NCI-H748 treated with DMSO at 0.1 percent for 48 hours (cell line): ENCODE results near the gene MAGI1.
A peak's percentile ranks its signal among the peaks of the same experiment; 100 is the strongest.
"Not testable (repeated sequence)": the region's sequence is repeated elsewhere in the genome, so short reads cannot be mapped to it uniquely, and the experiment has no call there.

Source experiments
- DNase-seq: peaks from one replicate; lab custom pipeline; 2025; lab: John Stamatoyannopoulos, UW

The MAGI1 gene

DNA sequence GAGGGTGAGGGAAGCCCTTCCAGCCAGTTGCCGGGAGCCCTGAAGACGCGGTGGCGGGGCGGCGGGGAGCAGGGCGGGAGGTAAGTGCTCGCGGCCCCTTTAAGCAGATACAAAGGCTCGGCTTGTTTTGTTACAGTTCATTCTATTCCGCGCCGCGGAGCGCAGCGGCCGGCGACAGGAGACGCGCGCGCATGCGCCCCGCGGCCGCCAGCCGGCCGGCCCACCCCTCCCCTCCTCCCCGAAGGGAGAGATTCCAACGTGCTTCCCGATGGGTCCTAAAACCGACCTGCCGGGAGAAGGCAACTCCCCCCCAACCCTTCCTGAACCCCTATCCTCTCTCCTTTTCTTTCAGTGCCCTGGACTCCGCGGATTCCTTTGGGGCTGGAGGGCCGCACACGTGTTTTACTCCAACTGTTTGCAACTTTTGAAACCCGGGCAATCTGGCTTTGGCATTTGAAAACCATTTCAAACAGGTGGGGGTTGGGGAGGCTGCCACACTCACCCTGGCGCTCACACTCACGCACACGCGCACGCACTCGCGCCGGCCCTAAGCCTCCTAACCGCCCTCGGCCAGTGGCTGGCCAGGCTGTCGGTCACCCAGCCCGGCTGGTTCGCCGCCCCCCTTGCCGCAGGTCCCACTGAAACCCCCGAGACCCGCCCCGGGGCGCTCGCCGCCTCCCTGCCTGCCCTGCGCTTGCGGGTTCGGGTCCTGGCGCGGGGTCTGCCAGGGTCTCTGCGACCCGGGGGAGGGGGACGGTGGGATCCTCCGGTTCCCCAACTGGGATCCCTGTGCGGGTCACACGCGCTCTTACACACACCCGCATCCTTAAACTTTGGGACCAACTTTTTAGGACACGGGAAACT, at the start of gene MAGI1:
MAGI1 (minus strand) TSS at position 193 of the 864 bp plus-strand sequence. CDS start 610 bp downstream, outside the sequence.
- peak; percentile 62 for DNase-seq

DNA sequence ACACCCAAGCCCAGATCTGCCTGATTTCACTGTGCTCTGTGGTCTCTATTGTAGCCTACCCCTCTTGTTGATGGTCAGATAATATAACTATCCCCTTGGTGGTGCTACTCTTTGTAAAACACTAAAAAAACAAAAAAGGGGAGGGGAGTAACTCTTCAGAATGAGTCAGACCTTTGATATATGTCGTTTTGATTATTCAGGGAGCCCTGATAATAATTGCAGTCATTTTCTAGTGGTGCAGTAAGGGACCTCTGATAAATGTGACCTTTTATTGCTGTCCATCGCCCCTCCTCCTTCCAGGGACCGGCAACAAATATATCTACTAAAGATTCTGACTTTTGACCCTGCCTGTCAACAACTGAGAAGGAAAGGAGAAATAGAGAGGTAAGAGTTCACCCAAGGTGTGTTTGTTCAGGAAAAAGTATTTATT, 45.1 kb upstream of the MAGI1 start:
- DNase-seq, result no peak

DNA sequence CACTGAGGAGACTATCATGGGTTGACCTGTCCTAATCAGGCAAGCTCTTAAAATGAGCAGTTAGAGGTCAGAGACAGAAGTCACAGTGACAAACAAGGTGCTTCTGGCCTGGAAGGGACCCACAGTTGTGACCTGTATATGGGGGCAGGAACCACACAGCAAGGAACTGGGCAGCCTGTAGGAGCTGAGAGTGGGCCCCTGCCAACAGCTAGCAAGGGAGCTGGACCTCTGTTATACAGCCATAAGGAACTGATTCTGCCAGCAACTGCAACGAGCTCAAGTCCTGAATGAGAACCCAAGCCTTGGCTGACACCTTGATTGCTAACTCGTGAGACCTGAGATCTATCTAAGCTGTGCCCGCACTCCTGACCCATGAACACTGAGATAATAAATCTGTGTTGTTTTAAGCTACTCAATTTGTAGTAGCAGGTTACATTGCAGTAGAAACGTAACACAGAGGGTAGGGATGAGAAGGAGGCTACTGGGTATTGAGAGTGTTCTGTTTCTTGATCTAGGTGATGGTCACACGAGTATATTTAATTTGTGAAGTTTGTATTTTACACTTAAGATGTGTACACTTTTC, 44.5 kb upstream of the MAGI1 start:
- no peak for DNase-seq

DNA sequence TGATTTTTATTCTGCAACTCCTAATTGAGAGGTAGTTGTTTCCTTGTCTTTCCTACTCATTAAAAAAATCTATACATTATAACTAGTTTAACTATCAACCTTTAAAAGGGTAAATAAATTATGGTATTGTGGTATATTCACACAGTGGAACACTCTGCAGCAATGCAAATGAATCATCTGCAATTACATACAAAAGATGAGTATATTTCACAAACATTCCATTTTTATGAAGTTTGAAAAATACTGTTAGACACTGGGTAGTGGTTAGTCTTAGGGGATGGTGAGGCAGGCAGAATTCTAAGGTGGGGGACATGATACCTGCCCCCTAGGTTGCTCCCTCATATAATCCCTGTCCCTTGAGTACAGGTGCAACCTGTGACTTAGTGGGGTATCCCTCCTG, 44.0 kb upstream of the MAGI1 start:
- no peak for DNase-seq

DNA sequence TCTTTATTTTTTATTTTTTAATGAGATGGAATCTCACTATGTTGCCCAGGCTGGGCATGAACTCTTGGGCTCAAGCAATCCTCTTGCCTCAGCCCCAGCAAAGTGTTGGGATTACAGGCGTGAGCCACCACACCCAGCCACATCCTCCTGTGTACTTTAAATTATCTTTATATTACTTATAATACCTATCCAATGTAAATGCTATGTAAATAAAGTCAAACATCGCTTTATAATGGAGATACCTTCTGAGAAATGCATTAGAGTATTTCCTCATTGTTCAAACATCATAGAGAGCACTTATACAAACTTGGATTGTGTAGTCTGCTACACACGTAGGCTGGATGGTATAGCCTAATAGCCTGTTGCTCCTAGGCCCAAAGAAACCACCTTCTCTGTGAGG, 41.4 kb upstream of the MAGI1 start:
- DNase-seq, result no peak

DNA sequence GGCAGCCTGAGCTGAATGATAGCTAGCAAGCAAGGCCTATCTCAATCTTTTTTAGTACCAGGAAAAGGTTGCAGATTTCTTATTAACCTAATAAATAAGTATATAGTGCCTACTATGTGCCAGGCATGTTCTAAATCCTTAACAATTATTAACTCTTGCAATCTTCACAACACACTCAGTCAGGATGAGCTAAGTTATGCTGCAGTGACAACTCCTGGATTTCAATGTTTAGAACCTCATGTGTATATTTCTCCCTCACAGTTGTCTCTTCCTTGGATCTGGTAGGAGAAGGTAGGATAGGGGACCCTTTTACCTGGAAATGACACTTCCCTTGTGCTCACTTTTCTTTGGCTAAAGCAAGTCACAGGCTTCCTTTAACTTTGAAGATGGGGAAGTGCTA, 39.3 kb upstream of the MAGI1 start:
- no peak for DNase-seq

DNA sequence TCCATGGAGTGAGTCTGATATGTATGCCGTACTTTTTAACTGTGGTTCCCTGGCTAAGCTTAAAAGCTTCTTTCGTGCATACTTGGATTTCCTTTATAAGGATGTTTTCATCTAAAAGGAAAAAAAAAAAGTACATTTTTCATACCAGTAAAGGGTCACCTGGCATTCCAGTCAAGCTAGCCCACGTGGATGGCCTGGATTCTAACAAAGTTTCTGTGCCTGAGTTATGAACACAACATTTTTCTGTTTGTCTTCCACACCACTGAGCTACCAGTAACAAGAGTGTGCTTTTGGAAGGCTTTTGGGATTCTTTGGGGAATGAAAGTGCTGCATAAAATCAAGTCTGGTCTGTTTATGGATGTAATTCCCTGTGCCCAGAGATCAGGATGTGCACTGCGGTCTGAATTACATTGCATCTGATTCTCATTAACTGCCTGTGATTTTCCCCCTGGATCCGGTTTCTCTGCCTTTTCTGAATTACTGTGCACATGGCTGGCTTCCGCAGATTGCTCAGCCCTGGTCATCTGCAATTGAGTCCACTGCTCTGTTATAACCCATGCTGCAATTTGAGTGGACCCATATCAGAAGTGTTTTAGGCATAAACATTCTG, 38.2 kb upstream of the MAGI1 start:
- no peak for DNase-seq

DNA sequence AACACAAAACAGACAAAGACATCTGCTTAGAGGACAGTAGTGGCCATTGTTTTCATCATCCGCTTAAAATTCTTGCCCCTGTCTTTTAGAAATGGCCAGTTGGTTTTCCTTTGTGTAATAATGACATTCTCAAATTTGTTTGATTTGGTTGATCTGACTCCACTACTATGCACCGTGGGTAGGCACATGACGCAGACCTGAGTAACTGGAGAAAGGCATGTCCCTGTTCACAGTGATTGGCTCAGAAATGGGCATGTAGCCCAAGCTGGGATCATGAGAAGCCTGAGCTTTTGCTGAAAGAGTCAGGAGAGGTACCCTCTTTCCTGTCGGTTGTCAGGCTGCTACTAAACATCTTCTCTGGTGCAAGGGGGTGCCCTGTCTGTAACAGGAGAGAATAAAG, 36.6 kb upstream of the MAGI1 start:
- no peak for DNase-seq

DNA sequence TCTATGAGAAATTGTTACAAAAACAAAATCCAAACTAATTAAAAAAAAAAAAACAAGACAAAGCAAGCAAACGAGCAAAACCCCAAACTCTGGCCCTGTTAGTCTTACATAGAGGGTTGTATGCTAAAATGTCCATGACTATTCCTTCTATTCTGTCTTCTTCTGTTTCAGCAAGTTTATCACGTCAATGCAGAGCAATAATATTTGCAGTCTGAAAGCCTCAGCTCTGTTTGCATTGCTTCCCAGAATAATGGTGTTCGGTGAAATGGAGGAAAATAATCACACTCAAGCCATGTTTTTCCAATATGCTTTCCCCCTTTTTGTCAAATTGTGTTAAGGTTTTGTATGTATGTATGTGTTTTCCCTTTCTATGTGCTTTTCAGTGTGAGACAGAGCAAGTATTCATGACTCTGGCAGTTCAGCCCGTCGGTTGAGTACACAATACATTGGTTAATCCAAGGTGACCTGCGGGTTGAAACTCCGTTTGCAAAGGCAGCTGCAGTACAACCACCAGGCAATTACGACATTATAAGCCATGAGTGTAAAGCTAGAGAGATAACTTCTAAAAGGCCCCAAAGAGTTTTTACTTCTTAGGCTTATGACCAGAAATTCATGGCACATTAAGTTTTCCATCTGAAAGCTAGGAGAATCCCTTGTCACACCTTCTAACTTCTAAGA, 34.9 kb upstream of the MAGI1 start:
- DNase-seq, result no peak

DNA sequence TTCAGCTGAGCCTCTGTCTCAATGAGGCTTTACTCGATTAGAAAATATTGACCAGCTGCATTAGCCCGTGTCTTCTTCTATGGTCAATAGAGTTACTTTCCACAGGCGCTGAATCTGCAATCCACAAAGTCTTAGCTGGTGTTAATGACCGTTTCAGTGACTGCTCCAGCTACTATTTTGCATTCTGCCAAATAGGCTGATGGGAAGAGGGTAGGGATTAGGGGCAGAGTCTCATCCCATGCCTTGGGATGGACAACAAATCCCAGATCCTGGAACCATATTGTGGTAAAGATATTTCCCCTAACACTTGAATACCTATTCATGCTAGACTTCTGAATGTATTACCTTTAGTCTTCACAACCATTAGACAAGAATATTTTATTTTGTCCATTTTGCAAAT, 29.5 kb upstream of the MAGI1 start:
- no peak for DNase-seq

DNA sequence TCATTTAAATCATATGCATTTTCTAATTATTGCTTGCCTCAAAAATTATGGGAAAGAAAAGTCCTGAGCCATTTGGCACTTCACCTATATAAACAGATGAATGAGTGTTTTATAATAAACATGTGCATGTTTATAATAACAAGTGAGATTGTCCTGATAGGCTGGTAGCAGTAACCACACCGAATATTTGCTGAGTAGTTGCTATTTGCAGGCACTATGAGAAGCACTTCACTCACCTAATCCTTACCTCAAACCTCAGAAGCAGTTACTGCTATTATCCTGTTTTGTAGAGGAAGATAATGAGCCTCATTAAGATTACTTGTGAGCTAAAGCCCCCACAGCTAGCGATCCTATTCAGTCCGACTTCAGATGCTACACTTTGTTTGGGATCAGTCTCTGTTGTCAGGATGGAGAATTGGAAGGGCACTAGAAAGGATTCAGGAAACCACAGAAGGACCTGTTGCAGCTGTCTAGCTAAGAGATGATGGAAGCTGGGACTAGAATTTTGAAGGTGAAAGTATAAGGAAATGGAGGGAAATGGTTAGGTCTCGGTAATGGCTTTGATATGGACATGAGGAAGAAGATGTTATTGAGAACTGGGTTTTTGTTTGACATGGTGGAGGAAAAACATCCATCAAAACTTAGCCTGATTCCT, 28.4 kb upstream of the MAGI1 start:
- DNase-seq, result no peak

DNA sequence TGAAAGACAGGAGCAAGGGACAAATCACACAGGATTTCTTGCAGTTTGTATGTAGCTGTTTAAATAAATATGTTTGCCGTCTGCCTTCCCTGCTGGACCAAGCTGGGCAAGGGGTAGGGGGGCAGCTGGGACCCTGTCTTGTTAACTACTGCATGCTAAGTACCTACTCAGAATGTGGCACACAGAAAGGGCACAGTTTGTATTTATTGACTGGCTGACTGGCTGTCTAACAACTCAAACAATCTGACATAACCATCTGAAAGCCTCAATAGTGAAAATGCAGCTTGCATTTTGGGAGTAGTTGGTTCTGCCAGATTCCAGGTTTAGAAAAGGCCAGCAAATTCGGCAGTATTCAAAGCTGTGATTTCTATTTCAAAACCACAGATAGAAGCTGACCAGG, 16.6 kb upstream of the MAGI1 start:
- DNase-seq, result no peak

DNA sequence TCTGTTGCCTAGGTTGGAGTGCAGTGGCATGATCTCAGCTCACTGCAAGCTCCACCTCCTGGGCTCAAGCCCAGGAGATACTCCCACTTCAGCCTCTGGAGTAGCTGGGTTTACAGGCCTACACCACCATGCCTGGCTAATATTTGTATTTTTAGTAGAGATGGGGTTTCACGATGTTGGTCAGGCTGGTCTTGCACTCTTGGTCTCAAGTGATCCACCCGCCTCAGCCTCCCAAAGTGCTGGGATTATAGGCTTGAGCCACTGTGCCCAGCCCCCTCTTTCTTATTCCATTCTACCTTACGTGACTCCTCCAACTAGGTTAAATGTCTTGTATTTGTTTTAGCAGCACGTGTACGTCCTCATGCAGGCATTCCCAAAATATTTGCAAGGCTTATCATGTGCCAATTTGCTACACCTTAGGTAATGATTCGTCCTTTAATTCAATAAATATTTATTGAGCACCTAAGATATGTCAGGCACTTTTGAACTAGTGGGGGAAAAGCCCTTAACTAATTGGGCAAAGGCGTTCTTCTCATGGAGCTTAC, 14.9 kb upstream of the MAGI1 start:
- no peak for DNase-seq

DNA sequence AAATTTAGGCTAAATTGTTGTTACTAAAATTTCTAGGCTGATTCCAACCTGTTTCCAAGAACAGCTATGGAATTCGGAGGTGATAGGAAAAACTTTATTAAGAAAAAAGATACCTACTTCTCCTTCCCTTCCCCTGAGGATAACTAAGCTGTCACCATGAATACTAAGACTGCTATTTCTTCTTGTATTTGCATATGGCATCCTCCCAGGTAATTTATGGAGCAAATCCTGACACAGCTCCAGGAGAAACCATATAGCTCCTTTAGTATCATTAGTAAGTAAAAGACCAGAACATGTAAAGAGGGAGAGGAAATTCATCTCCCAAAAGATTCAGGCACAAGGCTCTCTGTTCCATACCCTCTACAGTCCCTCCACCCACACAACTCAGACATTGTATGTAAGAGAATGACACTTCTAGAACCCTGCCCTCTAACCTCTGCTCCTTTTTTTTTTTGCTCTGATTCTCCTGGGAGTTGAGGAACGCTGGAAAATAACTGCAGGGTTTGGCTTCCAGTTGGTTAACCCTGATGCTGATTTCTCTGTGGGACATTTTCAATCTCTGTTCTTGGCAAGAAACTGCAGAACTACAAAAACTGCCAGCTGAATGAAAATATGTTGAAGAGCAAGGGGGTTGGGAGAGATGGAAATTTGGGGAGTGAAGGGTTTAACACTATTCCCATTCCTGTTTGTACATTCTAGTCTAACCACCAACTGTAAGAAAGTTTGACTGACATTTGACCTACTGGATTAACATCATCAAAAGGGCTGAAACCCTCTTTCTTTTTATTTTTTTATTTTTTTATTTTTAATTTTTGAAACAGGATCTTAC, 14.2 kb upstream of the MAGI1 start:
- DNase-seq, result no peak

DNA sequence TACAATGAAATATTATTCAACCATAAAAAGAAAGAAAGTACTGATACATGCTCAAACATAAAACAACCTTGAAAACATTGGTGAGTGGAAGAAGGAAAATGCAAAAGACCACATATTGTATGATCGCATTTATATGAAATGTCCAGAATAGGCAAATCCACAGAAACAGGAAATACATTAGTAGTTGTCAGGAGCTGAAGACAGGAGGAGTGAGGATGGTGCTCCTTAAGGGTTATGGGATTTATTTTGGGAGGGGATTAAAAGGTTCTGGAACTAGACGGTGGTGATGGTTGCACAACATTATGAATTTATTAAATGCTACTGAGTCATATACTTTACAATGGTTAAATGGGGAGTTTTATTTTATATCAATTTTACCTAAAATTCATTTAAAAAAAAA, 12.1 kb upstream of the MAGI1 start:
- DNase-seq, result no peak

DNA sequence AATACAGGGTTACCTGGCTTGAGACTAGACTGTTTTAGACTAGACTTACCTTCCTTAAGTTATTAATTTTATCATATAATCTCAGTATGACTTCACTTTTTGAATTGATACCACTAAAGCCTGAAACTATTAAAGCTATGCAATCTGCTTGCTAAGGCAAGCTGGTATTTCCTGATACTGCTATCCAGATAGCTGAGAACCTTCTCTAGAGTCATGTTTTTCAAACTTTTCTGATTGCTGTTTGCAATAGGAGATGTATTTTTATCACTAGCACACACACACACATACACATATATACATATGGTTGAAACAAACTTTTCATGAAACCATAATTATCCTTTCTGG, 9.3 kb upstream of the MAGI1 start:
- no peak for DNase-seq

DNA sequence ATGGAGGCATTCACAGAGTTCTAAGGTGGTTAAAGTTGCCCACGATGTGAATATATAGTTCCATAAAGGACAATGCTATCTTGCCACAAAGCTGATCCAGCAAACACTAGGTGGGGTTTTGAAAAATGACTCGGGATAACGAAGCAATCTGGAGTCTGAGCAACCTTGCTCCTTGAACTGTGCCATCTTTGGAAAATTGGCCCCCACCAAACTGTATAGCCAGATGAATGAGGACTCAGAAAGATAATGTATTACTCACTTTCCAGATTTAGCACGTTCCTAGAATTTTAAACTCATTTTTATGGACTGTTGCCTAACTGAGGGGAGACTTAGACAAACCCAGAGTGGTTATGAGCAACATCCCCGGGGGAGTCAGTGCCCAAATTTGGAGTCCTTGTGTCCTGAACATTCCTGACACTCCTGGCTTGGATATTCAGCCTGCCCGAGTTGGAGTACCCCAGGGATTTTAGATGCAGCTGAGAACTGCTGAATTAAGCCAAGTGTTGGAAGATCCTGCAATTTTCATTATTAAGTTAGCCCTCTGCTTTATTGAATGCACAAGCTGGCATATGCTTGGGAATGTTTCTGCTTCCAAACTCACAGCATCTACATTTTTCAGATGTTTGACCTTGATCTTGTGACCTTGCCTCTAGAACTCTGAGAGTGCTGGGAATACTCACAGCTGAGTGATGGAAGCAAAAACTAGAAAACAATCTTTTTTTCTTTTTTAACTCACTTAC, 8.8 kb upstream of the MAGI1 start:
- DNase-seq, result no peak

DNA sequence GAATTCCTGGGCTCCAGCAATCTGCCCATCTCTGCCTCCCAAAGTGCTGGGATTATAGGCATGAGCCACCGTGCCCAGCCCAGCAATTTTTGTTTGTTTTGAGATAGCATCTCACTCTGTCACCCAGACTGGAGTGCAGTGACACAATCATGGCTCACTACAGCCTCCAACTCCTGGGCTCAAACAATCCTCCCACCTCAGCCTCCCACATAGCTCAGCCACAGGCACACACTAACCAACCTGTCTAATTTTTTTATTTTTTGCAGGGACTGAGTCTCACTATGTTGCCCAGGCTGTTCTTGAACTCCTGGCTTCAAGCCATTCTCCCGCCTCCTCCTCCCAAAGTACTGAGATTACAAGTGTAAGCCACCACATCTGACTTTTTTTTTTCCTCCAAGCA, 7.6 kb upstream of the MAGI1 start:
- not testable (repeated sequence) for DNase-seq

DNA sequence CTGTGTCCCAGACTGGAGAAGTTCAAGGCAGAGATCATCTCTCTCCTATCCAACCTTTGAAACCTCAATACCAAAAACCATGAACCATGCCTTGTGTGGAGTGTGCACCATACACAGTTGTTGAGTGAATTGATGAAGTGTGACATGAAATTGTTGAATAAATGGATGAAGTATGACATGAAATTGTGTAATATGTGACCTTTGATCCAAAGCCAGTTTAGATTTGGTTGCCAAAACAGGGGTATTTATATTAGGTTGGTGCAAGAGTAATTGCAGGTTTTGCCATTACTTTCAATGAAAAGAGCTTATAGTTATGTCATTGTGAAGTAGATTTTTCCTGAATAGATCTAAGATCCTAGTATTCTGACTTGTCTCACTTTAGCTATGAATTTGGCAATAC, 3.1 kb upstream of the MAGI1 start:
- no peak for DNase-seq

DNA sequence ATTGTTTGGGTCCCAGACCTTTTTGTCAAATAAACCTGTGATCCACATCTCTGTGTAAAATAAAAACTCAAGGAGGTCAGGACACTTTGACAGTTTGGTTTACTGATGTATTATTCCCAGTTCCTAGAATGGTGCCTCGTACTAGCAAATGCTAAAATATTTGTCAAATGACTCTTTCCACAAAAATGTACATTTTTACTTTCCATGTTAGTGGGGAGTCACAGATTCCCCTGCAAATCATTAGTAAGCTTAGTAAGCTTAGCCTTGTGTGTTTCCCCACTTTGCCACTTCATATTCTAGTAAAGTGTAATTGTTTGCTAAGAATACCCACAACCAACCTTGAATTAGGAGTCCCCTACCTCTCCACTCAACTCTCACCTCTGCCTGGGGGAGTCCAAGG, 2.4 kb upstream of the MAGI1 start:
- no peak for DNase-seq

DNA sequence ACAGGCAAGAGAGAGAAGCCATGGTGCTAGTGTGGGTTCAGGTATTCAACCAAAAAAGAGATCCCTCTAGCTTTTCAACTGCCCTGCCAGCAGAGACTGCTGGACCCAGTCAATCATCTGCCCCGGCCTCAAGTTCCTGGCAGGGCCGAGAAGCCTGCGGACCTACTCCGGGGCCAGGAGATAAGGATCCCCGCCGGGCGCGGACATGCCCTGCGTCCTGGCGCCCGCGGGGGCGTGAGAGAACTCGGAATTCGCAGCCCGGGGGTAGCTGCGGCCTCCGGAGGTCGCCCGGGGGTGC, 821 bp upstream of the MAGI1 start:
- no peak for DNase-seq
